Gastrocnemius medialis (tissue), 4 donors: ENCODE measurements around the gene RRBP1.

ENCODE experiments used
- POLR2A ChIP-seq, 2 donors: fragments of 450-650 bp; IDR thresholded peaks; one replicate each; pipeline ENCODE4 v1.6.1; 2017; ENCODE audit warnings: antibody characterized with exemption in 2 of 2, mild to moderate bottlenecking in 2 of 2, moderate library complexity in 2 of 2
- TF ChIP-seq, protein P1 (sequence below), 5 experiments: fragments of 450-650 bp in 3 of 5; fragments of 200-600 bp in 2 of 5; sonication (generic) in 2 of 5; IDR thresholded peaks in 4 of 5; conservative IDR thresholded peaks in 1 of 5; 1 replicate in 4 of 5; 2 replicates in 1 of 5; pipeline ENCODE4 v1.5.1; 2016 to 2019; ENCODE audit warnings: antibody characterized with exemption in 5 of 5, mild to moderate bottlenecking in 3 of 5, moderate library complexity in 3 of 5

DNA sequence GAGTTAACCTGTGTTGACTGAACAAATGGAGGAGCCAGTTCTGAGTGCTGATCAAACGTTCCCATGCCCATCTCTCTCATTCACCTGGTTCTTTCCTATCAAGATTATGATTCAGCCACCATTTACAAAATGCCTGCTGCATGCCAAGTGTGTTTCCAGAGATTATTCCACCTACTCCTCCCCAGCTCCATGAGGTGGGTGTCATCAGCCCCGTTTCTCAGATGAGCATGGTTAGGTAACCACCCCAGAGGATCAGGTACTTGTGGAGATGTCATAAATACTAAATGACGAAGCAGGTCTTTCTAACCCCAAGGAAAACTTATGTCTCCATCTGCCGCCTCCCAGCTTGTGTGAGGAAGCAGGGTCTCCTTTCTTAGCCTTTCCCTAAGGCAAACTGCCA is 19.8 kb upstream of the RRBP1 start:
- no peak for TF ChIP-seq POLR2A (IDR thresholded peaks at IDR 0.05)
- TF ChIP-seq, protein P1, sequence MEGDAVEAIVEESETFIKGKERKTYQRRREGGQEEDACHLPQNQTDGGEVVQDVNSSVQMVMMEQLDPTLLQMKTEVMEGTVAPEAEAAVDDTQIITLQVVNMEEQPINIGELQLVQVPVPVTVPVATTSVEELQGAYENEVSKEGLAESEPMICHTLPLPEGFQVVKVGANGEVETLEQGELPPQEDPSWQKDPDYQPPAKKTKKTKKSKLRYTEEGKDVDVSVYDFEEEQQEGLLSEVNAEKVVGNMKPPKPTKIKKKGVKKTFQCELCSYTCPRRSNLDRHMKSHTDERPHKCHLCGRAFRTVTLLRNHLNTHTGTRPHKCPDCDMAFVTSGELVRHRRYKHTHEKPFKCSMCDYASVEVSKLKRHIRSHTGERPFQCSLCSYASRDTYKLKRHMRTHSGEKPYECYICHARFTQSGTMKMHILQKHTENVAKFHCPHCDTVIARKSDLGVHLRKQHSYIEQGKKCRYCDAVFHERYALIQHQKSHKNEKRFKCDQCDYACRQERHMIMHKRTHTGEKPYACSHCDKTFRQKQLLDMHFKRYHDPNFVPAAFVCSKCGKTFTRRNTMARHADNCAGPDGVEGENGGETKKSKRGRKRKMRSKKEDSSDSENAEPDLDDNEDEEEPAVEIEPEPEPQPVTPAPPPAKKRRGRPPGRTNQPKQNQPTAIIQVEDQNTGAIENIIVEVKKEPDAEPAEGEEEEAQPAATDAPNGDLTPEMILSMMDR (IDR thresholded peaks at IDR 0.05 in 4 of 5, conservative IDR thresholded peaks at IDR 0.05 in 1 of 5) = no peak
